Measurements from ENCODE around the gene RPS15.

The RPS15 gene

GRCh38 chr19:1396768-1397679 is 41.2 kb upstream of the RPS15 start:
- ChIA-PET POLR2A (ENCODE audit: low non-redundant PET) (no interaction called here), CTCF (no interaction called here)
- TF ChIP-seq CTCF (conservative IDR thresholded peaks at IDR 0.05; ENCODE audit: low read depth): no peak
- no peak for DNase-seq (ENCODE audit: low spot score)
- H3K27ac ChIP-seq: peak overlapping the region; percentile 78

- DNase-seq (ENCODE audit: low spot score): no peak
- H3K27ac ChIP-seq: peak overlapping the region; percentile 78
- no peak for TF ChIP-seq CTCF (conservative IDR thresholded peaks at IDR 0.05; ENCODE audit: low read depth)
- POLR2A ChIA-PET (ENCODE audit: low non-redundant PET): no interaction called here
- CTCF ChIA-PET: interaction anchor here (0.6 kb wide), 1 partner anchor 274 kb away, joined by 3 read pairs; no protein-coding TSS in a partner anchor
Observed at GRCh38 chr19:1397838-1398237, 40.4 kb upstream of the RPS15 start.

- TF ChIP-seq CTCF (conservative IDR thresholded peaks at IDR 0.05; ENCODE audit: low read depth): no peak
- POLR2A ChIA-PET (ENCODE audit: low non-redundant PET): no interaction called here
- H3K27ac ChIP-seq: no peak overlapping the region
- CTCF ChIA-PET: interaction anchor here (0.6 kb wide), 1 partner anchor 13 kb away, joined by 3 read pairs; no protein-coding TSS in a partner anchor
- no peak for DNase-seq (ENCODE audit: low spot score)
Observed at GRCh38 chr19:1399079-1399478, 39.1 kb upstream of the RPS15 start.

- POLR2A ChIA-PET (ENCODE audit: low non-redundant PET): no interaction called here
- TF ChIP-seq CTCF (conservative IDR thresholded peaks at IDR 0.05; ENCODE audit: low read depth): no peak
- DNase-seq (ENCODE audit: low spot score): no peak
- H3K27ac ChIP-seq: no peak overlapping the region
- CTCF ChIA-PET: no interaction called here
Observed at GRCh38 chr19:1399745-1400144, 38.5 kb upstream of the RPS15 start.

- TF ChIP-seq CTCF (conservative IDR thresholded peaks at IDR 0.05; ENCODE audit: low read depth): no peak
- DNase-seq (ENCODE audit: low spot score): no peak
- POLR2A ChIA-PET (ENCODE audit: low non-redundant PET): no interaction called here
- peak overlapping the region; percentile 81 for H3K27ac ChIP-seq
- CTCF ChIA-PET: no interaction called here
Observed at GRCh38 chr19:1400281-1401137, 37.7 kb upstream of the RPS15 start.

GRCh38 chr19:1401138-1401888 is 36.9 kb upstream of the RPS15 start, which contains the start of gene GAMT:
Gene GAMT, minus strand, starts transcription at chr19:1401542. Its CDS starts 66 bp downstream, at chr19:1401476.
- POLR2A ChIA-PET (ENCODE audit: low non-redundant PET): no interaction called here
- TF ChIP-seq CTCF (conservative IDR thresholded peaks at IDR 0.05; ENCODE audit: low read depth): peak; percentile 69
- H3K27ac ChIP-seq: peak within 1 kb of the TSS; percentile 81
- DNase-seq (ENCODE audit: low spot score): no peak
- CTCF ChIA-PET: no interaction called here

Data from RWPE1 (cell line).